ENCODE measurements around the gene SLC29A1.

Gene SLC29A1

DNA sequence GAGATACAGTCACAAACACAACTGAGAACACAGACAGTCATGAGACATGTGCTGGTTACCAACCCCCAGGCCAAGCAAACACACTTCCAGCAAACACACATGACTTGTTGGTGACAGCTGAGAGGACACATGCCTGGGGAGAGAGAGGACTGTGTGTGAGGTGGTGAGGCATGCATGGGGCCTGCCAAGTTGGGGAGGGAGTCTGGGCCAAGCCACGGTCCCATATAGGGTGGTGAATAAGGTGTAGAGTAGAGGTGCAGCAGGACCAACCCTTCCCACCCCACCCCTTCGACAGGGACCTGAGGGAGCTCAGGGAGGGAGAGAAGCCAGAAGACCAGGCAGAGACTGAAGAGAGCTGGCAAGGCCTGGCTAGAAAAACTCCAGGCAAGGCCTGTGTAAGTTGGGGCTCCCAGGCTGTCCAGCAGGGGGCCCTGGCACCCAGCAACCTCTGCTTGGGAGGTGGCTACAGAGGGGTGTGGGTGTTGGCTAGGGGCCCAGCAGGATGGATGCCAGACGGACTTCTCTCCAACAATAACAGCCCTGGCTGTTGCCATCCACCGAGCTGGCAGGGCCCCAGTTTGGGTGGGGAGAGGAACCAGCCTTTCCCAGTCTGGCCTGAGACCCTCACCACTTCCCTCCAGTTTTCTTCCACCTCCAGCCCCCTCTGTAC lies 2.0 kb upstream of the SLC29A1 start:
- in situ Hi-C loops (cut with MboI; ENCODE audit: low sequenced_read_pairs, unreplicated experiment): no loop called here
- peak; percentile 92 for TF ChIP-seq CTCF (IDR thresholded peaks at IDR 0.05; ENCODE audit: borderline replicate concordance, control extremely low read depth, extremely low read depth, insufficient read depth, missing control alignments)
- peak; percentile 85 for DNase-seq (ENCODE audit: low spot score)

- DNase-seq (ENCODE audit: low spot score): peak; percentile 11
- in situ Hi-C loops (cut with MboI; ENCODE audit: low sequenced_read_pairs, unreplicated experiment): no loop called here
- TF ChIP-seq CTCF (IDR thresholded peaks at IDR 0.05; ENCODE audit: borderline replicate concordance, control extremely low read depth, extremely low read depth, insufficient read depth, missing control alignments): no peak
These were observed 1.4 kb upstream of the SLC29A1 start for GRCh38 chr6:44221961-44222335.

DNA sequence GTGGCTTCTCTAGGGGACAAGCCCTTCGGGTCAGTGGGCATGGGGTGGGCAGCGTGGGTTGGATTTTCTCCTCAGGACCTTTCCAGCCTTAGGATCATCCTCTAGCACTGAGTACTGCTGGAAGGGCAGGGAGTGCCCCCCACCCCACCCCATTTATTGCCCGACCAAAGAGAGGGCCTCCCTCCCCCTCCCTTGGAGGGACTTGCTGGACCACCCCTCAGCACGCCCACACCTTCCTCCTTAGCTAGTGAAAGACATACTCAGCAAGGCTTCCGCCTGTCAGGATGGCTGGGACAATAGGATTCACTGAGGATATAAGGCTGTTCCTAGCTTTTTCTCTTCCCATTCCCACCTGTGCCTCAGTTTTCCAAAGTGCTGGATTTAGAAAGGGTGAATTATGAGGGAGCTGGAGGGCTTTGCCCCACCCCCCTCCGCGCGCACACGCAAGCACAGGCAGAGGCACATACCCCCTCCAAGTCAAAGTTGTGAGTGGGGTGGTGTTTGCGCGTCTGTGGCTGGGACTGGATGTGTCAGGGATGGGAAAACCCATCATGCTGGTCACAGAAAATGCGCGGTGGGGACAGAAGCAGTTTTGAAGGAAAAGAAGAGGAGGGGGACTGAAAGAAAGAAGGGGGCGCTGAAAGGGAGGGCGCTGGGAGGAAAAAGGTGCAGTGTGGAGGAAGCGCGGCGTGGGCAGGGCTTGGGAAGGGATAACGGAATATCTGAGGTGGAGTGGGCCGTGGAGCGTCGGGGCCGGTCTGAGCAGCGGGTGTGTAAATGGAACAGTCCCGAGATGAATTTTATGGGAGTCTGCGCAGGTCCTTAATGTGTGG lies 693 bp upstream of the SLC29A1 start:
- in situ Hi-C loops (cut with MboI; ENCODE audit: low sequenced_read_pairs, unreplicated experiment): no loop called here
- DNase-seq (ENCODE audit: low spot score): peak; percentile 14
- TF ChIP-seq CTCF (IDR thresholded peaks at IDR 0.05; ENCODE audit: borderline replicate concordance, control extremely low read depth, extremely low read depth, insufficient read depth, missing control alignments): no peak

- TF ChIP-seq CTCF (IDR thresholded peaks at IDR 0.05; ENCODE audit: borderline replicate concordance, control extremely low read depth, extremely low read depth, insufficient read depth, missing control alignments): no peak
- DNase-seq (ENCODE audit: low spot score): peak; percentile 16
- in situ Hi-C loops (cut with MboI; ENCODE audit: low sequenced_read_pairs, unreplicated experiment): no loop called here
These were observed 902 bp downstream of the SLC29A1 start for GRCh38 chr6:44224029-44224964.

DNA sequence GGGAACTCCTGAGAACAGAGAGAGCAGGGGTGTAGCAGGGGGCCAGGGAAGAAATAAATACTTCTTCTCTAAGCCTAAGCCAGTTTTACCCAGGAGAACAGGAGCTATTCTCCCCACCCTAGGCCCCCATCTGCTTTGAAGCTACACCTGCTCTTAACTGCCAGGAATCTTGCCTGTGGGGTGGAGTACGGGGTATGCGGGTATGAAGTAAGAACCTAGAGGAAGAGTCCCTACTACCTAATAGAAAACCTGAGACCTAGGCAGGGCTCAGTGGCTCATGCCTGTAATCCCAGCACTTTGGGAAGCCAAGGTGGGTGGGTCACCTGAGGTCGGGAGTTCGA lies 1.5 kb downstream of the SLC29A1 start:
- no peak for TF ChIP-seq CTCF (IDR thresholded peaks at IDR 0.05; ENCODE audit: borderline replicate concordance, control extremely low read depth, extremely low read depth, insufficient read depth, missing control alignments)
- in situ Hi-C loops (cut with MboI; ENCODE audit: low sequenced_read_pairs, unreplicated experiment): no loop called here
- DNase-seq (ENCODE audit: low spot score): no peak

DNA sequence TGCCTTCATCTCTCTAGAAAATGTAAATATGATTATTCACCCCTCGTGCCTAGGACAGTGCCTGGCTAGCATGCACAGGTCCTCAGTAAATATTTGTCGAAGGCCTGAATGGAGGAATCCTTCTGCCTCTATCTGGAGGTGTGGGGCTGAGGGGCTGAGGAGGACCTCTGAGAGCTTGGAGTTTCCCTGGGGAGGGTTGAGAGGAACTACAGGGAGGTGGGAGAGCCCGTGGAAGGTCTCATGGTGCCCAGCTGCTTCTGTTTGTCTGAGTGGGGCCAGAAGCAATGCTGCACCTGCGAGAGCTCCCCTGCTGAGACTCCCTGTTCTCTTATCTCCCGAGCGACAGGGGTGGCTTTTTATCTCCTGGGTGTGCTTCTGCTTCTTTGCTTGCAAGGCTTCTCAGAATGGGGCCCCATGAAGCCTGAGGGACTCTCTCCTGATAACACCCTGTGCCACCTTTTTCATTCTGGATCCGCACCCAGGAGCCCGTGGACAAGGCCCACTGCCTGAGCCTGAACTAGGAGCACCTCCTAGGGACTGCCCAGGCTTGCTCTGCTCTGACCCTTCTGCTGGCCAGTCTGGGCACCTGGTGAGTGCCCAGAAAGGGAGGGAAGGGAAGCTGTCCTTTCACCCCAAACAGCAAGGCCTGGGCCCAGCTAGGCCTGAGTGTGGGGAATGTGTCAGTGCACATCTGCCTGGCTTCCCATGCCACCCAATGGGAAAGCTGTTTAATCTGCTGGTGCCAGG lies 2.4 kb downstream of the SLC29A1 start:
- no peak for TF ChIP-seq CTCF (IDR thresholded peaks at IDR 0.05; ENCODE audit: borderline replicate concordance, control extremely low read depth, extremely low read depth, insufficient read depth, missing control alignments)

More for the DNA sequence above, 2.4 kb downstream of the SLC29A1 start:
- peak; percentile 17 for DNase-seq (ENCODE audit: low spot score)
- in situ Hi-C loops (cut with MboI; ENCODE audit: low sequenced_read_pairs, unreplicated experiment): no loop called here
